GF-D8 (cell line): ENCODE data around the gene MAN2B2.
"Not testable (repeated sequence)": the region's sequence is repeated elsewhere in the genome, so short reads cannot be mapped to it uniquely, and the experiment has no call there.

Experiments
- DNase-seq: peaks from one replicate; lab custom pipeline; 2025; lab: John Stamatoyannopoulos, UW

The MAN2B2 gene

GRCh38 chr4:6617246-6617645 lies 42.3 kb downstream of the MAN2B2 start:
- DNase-seq, result no peak

GRCh38 chr4:6618386-6619115 lies 43.6 kb downstream of the MAN2B2 start:
- DNase-seq, result no peak

- no peak for DNase-seq
Observed at GRCh38 chr4:6619116-6619465, 44.1 kb downstream of the MAN2B2 start.

GRCh38 chr4:6619466-6620255 lies 44.7 kb downstream of the MAN2B2 start:
- no peak for DNase-seq

- no peak for DNase-seq
Observed at GRCh38 chr4:6620296-6620695, 45.3 kb downstream of the MAN2B2 start.

GRCh38 chr4:6620891-6621555 lies 46.0 kb downstream of the MAN2B2 start:
- no peak for DNase-seq

- no peak for DNase-seq
Observed at GRCh38 chr4:6621556-6621927, 46.6 kb downstream of the MAN2B2 start.

- no peak for DNase-seq
Observed at GRCh38 chr4:6622744-6623143, 47.8 kb downstream of the MAN2B2 start.

GRCh38 chr4:6625256-6625655 lies 50.3 kb downstream of the MAN2B2 start:
- DNase-seq, result no peak

- DNase-seq, result no peak
Observed at GRCh38 chr4:6626066-6626465, 51.1 kb downstream of the MAN2B2 start.

GRCh38 chr4:6627832-6628231 lies 52.8 kb downstream of the MAN2B2 start:
- DNase-seq, result no peak

- not testable (repeated sequence) for DNase-seq
Observed at GRCh38 chr4:6628484-6628883, 53.5 kb downstream of the MAN2B2 start.

GRCh38 chr4:6632125-6632524 lies 57.1 kb downstream of the MAN2B2 start:
- DNase-seq, result no peak

GRCh38 chr4:6633091-6633906 lies 58.3 kb downstream of the MAN2B2 start:
- peak; percentile 83 for DNase-seq

- no peak for DNase-seq
Observed at GRCh38 chr4:6634746-6635145, 59.8 kb downstream of the MAN2B2 start.

GRCh38 chr4:6639137-6639680 lies 64.2 kb downstream of the MAN2B2 start:
- no peak for DNase-seq

- DNase-seq, result peak; percentile 78
Observed at GRCh38 chr4:6640292-6641163, 65.5 kb downstream of the MAN2B2 start, which contains the start of gene MRFAP1. TSS of gene MRFAP1 (plus strand) at chr4:6640685. CDS start at chr4:6640863, 178 bp downstream.

- DNase-seq, result no peak
Observed at GRCh38 chr4:6641164-6641970, 66.4 kb downstream of the MAN2B2 start.

GRCh38 chr4:6641971-6642320 lies 67.0 kb downstream of the MAN2B2 start:
- no peak for DNase-seq
